ENCODE measurements around the gene FABP6. TPM values are rescaled to one million over a fixed set of nuclear protein-coding genes. Genes with fewer than 3 reads are reported as not detected.
"Not testable (repeated sequence)": the region's sequence is repeated elsewhere in the genome, so short reads cannot be mapped to it uniquely, and the experiment has no call there.

FABP6 gene
- total RNA-seq, 2 donors from 2014 or later: not detected

- H3K4me3 ChIP-seq: no peak overlapping the region
- DNase-seq (ENCODE audit: low spot score) (no peak), ATAC-seq (ENCODE audit: insufficient number of reproducible peaks, low FRiP score, low read depth) (no peak)
- peaks cover 0 to 12% of the 10 kb centered on the region in 2 donors for H3K4me1 ChIP-seq (ENCODE audit: control insufficient read depth in 1 of 2, low read depth in 2 of 2)
- TF ChIP-seq, protein P1, sequence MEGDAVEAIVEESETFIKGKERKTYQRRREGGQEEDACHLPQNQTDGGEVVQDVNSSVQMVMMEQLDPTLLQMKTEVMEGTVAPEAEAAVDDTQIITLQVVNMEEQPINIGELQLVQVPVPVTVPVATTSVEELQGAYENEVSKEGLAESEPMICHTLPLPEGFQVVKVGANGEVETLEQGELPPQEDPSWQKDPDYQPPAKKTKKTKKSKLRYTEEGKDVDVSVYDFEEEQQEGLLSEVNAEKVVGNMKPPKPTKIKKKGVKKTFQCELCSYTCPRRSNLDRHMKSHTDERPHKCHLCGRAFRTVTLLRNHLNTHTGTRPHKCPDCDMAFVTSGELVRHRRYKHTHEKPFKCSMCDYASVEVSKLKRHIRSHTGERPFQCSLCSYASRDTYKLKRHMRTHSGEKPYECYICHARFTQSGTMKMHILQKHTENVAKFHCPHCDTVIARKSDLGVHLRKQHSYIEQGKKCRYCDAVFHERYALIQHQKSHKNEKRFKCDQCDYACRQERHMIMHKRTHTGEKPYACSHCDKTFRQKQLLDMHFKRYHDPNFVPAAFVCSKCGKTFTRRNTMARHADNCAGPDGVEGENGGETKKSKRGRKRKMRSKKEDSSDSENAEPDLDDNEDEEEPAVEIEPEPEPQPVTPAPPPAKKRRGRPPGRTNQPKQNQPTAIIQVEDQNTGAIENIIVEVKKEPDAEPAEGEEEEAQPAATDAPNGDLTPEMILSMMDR (IDR thresholded peaks at IDR 0.05): no peak
- no peak overlapping the region for H3K27ac ChIP-seq
- no peaks in the 10 kb centered on the region for H3K36me3 ChIP-seq
- H3K9me3 ChIP-seq: no peaks in the 10 kb centered on the region
- H3K27me3 ChIP-seq (replicated peaks; ENCODE audit: insufficient read depth): no peaks in the 10 kb centered on the region
Observed at GRCh38 chr5:160235731-160236130, 6.4 kb downstream of the FABP6 start.

DNA sequence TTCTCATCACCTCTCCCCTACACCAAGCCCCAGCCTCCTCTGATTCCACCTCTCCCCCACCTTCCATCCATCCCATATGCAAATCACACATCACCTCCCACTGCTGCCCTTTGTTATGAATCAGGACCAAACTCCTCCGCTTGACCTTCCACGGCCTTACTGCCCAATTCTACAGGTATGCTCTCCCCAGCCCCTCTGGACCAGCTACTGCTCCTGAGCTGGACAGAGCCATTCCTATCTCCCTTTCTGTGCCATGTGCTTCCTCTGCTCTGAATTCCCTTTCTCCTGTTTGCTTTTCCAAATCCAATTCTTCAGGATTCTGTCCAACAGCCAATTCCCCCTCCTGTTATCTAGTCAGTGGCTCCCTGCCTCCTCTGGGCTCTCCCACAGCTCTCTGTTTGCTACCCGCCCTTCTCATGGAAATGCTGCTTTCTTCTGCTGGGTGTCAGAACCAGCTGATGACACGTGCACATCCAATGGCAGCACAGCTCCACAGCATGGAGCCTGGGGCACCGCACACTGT is 8.3 kb downstream of the FABP6 start:
- Histone ChIP-seq H3K36me3 (no peaks in the 10 kb centered on the region), H3K9me3 (no peaks in the 10 kb centered on the region), H3K27ac (no peak overlapping the region), H3K4me1 (ENCODE audit: control insufficient read depth in 1 of 2, low read depth in 2 of 2) (no peaks in the 10 kb centered on the region), H3K4me3 (no peak overlapping the region), H3K27me3 (replicated peaks; ENCODE audit: insufficient read depth) (no peaks in the 10 kb centered on the region)
- TF ChIP-seq, protein P1 (IDR thresholded peaks at IDR 0.05): no peak
- no peak for DNase-seq (ENCODE audit: low spot score)
- ATAC-seq (ENCODE audit: insufficient number of reproducible peaks, low FRiP score, low read depth): no peak

DNA sequence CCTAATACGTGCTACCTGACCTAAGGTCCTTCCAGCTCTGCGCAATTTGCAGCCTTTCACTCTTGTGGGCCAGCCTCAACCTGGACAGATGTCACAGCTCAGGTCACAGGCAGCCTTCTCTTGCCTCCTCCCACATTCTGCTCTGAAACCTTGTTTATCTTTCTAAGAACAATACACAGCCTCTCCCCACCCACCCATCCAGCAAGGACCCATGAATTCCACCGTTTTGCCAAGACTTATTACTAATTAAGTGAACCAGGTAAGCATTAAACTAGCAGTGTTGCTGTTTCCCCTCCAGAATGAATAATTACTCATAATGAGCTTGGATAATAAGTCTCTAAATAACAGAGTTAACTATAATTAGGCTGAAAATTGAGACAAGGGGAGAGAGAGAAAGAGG is 11.0 kb downstream of the FABP6 start:
- Histone ChIP-seq H3K27me3 (replicated peaks; ENCODE audit: insufficient read depth) (no peaks in the 10 kb centered on the region), H3K4me3 (no peak overlapping the region), H3K4me1 (ENCODE audit: control insufficient read depth in 1 of 2, low read depth in 2 of 2) (no peaks in the 10 kb centered on the region), H3K27ac (no peak overlapping the region), H3K9me3 (no peaks in the 10 kb centered on the region), H3K36me3 (no peaks in the 10 kb centered on the region)
- DNase-seq (ENCODE audit: low spot score) (no peak), ATAC-seq (ENCODE audit: insufficient number of reproducible peaks, low FRiP score, low read depth) (no peak)
- TF ChIP-seq, protein P1 (IDR thresholded peaks at IDR 0.05): no peak

GRCh38 chr5:160242145-160242544 is 12.8 kb downstream of the FABP6 start:
- H3K4me3 ChIP-seq: no peak overlapping the region
- no peak for DNase-seq (ENCODE audit: low spot score)
- no peaks in the 10 kb centered on the region for H3K27me3 ChIP-seq (replicated peaks; ENCODE audit: insufficient read depth)
- H3K9me3 ChIP-seq: no peaks in the 10 kb centered on the region
- no peak overlapping the region for H3K27ac ChIP-seq
- TF ChIP-seq, protein P1 (IDR thresholded peaks at IDR 0.05): no peak
- no peaks in the 10 kb centered on the region for H3K36me3 ChIP-seq
- no peaks in the 10 kb centered on the region for H3K4me1 ChIP-seq (ENCODE audit: control insufficient read depth in 1 of 2, low read depth in 2 of 2)
- ATAC-seq (ENCODE audit: insufficient number of reproducible peaks, low FRiP score, low read depth): no peak

- Histone ChIP-seq H3K4me1 (ENCODE audit: control insufficient read depth in 1 of 2, low read depth in 2 of 2) (no peaks in the 10 kb centered on the region), H3K27ac (no peak overlapping the region), H3K36me3 (no peaks in the 10 kb centered on the region), H3K9me3 (no peaks in the 10 kb centered on the region), H3K4me3 (no peak overlapping the region), H3K27me3 (replicated peaks; ENCODE audit: insufficient read depth) (no peaks in the 10 kb centered on the region)
- no peak for DNase-seq (ENCODE audit: low spot score)
- TF ChIP-seq, protein P1 (IDR thresholded peaks at IDR 0.05): no peak
- ATAC-seq (ENCODE audit: insufficient number of reproducible peaks, low FRiP score, low read depth): no peak
Observed at GRCh38 chr5:160245506-160246086, 16.3 kb downstream of the FABP6 start.

DNA sequence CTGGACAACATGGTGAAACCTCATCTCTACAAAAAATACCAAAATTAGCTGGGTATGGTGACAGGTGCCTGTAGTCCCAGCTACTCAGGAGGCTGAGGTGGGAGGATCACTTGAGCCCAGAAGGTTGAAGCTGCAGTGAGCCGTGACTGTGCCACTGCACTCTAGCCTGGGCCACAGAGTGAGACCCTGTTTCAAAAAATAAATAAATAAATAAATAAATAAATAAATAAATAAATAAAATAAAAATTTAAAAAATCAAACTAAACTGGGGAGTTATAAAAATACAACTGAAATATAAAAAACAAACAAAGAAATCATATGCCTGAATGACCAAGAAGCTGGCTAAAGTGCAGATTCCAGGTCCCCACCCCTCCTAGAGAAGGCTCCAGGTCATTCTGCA is 20.3 kb downstream of the FABP6 start:
- H3K4me1 ChIP-seq (ENCODE audit: control insufficient read depth in 1 of 2, low read depth in 2 of 2); H3K4me3 ChIP-seq; H3K27ac ChIP-seq; ATAC-seq (ENCODE audit: insufficient number of reproducible peaks, low FRiP score, low read depth); DNase-seq (ENCODE audit: low spot score); H3K36me3 ChIP-seq; H3K9me3 ChIP-seq; H3K27me3 ChIP-seq (replicated peaks; ENCODE audit: insufficient read depth): not testable (repeated sequence)

Measured in thoracic aorta (tissue), 2 donors.